T47D (cell line): ENCODE results near the gene PELI2.

ENCODE experiments used
- DNase-seq, 2 experiments: peaks; one replicate each; pipeline versions ENCODE4 v3.0.0 to v3.0.0-alpha.2; 2011 to 2012; ENCODE audit warnings: low read depth in 1 of 2, low spot score in 1 of 2
- JUND ChIP-seq: IDR thresholded peaks from 2 replicates; pipeline ENCODE4 v1.6.1; 2012; ENCODE audit warnings: low read depth
- in situ Hi-C: cut with HindIII; loops from 2 replicates; pipeline ENCODE4 v1.10.0; 2016; ENCODE audit warnings: low sequenced_read_pairs, low pct_unique_long_range_greater_than_20kb

PELI2 gene

GRCh38 chr14:56172571-56172971, 54.4 kb downstream of the PELI2 start:
- DNase-seq = no peak
- no peak for TF ChIP-seq JUND
- in situ Hi-C loops = no loop called here

DNA sequence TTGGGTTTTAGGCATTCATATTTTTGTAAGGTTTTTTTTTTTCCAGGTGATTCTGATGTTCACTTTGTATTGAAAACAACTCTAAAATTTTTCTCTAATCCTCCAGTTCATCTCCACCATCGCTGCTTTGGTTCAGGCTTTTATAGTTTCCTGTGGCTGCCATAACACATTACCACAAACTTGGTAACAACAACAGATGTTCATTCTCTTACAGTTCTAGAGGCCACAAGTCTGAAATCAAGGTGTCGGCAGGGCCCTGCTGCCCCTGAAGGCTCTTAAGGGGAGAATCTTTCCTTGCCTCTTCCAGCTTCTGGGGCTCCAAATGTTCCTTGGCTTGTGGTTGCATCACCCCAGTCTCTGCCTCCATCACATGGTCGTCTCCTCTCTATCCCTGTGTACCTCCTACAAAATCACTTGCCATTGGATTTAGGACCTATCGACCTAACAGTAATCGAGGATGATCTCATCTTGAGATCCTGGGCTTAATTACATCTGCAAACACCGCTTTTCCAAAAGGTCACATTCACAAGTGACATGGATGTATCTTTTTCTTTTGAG, 55.2 kb downstream of the PELI2 start:
- no peak for DNase-seq
- TF ChIP-seq JUND = no peak
- in situ Hi-C loops = no loop called here

DNA sequence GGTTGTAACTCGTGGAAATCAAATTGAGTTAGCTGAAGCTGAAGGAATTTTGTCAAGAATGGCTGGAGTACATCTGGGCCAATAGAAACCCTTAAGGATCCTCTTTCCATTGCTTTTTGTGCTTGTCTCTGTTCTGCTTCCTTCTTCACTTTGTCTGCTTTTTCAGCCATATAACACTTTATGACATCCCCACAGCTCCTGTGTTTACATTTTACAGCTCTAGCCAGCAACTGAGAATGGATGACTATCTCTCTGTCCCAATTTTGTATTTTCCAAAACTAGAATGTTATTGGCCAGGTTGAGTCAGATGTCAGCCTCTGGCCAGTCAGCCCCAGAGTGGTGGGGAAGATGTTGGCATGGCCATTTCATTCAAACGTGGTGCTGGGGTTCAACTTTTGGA, 57.6 kb downstream of the PELI2 start:
- in situ Hi-C loops = no loop called here
- DNase-seq = no peak
- TF ChIP-seq JUND = no peak

GRCh38 chr14:56176530-56176929, 58.3 kb downstream of the PELI2 start:
- in situ Hi-C loops = no loop called here
- no peak for DNase-seq
- TF ChIP-seq JUND = no peak

DNA sequence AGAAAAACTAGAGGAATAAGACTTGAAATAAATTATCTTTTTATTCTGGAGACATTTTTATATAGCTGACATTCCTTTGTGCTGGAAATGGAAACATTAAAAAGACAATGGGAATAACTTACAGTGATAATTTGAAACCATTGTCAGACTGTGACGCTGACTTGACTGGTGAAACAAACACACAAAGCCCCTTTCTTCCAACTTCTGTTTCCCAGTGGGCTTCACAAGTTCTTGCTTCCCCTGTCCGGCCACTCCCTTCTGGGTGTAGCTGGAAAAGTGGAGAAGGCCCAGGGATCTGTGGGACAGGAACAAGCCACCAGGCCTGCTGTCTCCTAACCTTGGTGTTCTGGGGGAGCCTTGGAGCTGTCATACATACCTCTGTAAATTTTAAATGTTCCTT, 58.8 kb downstream of the PELI2 start:
- DNase-seq = no peak
- in situ Hi-C loops = no loop called here
- TF ChIP-seq JUND = no peak

- no peak for TF ChIP-seq JUND
- in situ Hi-C loops = no loop called here
These were observed 62.7 kb downstream of the PELI2 start for GRCh38 chr14:56180754-56181542.

GRCh38 chr14:56181681-56182085, 63.5 kb downstream of the PELI2 start:
- in situ Hi-C loops = no loop called here
- TF ChIP-seq JUND = no peak
- peak in 1 of 2 experiments; percentile 61 for DNase-seq

More at GRCh38 chr14:56180754-56181542, 62.7 kb downstream of the PELI2 start:
- no peak for DNase-seq

DNA sequence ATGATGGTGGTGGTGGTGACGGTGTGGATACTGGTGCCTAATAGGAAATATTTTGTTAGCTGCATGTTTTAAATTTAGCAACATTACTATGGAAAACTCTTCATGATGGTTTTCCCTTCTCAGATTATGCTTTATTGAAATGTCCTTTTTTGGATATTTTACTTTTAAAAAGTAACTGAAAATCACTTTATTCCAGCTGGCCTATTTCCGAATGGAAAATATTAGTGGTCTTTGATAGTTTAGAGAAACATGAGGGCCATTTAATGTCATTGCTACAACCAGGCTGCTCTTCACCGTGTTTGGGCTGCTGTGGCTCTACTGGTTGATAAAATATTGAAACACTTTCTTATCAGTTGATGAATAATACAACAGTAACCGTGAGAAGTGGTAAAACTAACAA, 64.2 kb downstream of the PELI2 start:
- no peak for DNase-seq
- no peak for TF ChIP-seq JUND
- in situ Hi-C loops = no loop called here

- in situ Hi-C loops = no loop called here
- TF ChIP-seq JUND = no peak
- DNase-seq = no peak
These were observed 65.5 kb downstream of the PELI2 start for GRCh38 chr14:56183631-56184157.

DNA sequence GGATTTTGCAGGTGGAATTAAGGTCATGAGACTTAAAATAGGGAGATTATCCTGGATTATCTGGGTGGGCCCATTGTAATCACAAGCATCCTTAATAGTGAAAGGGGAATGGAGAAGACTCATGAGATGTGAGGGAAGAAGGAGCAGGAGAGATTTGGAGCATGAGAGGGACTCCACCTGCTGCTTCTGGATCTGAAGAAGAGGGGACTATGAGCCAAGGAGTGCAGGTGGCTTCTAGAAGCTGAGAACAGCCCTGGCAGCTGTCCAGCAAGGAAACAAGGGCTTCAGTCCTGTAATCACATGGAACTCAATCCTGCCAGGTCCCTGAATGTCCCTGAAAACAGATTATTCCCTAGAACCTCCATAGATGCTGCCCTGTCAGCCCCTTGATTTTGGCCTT, 67.8 kb downstream of the PELI2 start:
- DNase-seq = no peak
- no peak for TF ChIP-seq JUND
- in situ Hi-C loops = no loop called here

- in situ Hi-C loops = no loop called here
- no peak for TF ChIP-seq JUND
- no peak for DNase-seq
These were observed 69.5 kb downstream of the PELI2 start for GRCh38 chr14:56187736-56188135.

DNA sequence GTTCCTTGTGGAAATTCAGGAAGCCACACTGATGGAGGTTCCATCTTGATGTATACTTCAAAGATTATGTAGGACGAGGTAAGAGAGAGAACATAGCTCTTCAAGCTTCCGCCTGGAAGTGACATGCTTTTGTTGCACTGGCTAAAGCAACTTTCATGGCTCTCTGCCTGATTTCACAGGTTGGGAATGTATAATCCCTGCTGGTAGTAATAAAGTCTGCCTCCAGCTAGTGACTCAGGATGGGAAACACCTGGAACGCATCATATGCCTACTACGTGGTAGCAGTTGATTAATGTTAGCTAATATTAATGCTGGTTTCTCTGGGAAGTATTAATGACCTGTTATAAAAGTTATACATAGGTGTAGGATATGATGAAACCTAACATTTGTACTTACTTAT, 71.1 kb downstream of the PELI2 start:
- in situ Hi-C loops = no loop called here

GRCh38 chr14:56193347-56193746, 75.1 kb downstream of the PELI2 start:
- DNase-seq = no peak
- in situ Hi-C loops = no loop called here
- no peak for TF ChIP-seq JUND

More for the DNA sequence above, 71.1 kb downstream of the PELI2 start:
- TF ChIP-seq JUND = no peak
- DNase-seq = no peak
